CD4-positive, alpha-beta T cell treated with Interleukin-15 for 1 hour (primary cell): ENCODE results near the gene ZNF593.

Source experiments
- DNase-seq: peaks from one replicate; pipeline ENCODE4 v3.0.0-alpha.2; 2020

The ZNF593 gene

GRCh38 chr1:26213335-26213905, 43.7 kb downstream of the ZNF593 start:
- no peak for DNase-seq

- no peak for DNase-seq
These were observed 45.5 kb downstream of the ZNF593 start for GRCh38 chr1:26215246-26215645.

- no peak for DNase-seq
These were observed 49.3 kb downstream of the ZNF593 start for GRCh38 chr1:26218906-26219494.
